Gastroesophageal sphincter (tissue), 4 donors: ENCODE data around the gene PTRH1. TPM values are rescaled to one million over a fixed set of nuclear protein-coding genes. Genes with fewer than 3 reads are reported as not detected.

Source experiments
- ATAC-seq: fragments of 150-250 bp; one replicate; pipeline ENCODE4 v1.9.1; 2016; ENCODE audit warnings: mild to moderate bottlenecking, moderate library complexity
- H3K27ac ChIP-seq, 4 donors: fragments of 200-600 bp; sonication (generic) in 3 of 4; 1 replicate in 3 of 4; 2 replicates in 1 of 4; pipeline ENCODE4 v1.5.1; 2016 to 2019
- H3K27me3 ChIP-seq: fragments of 200-600 bp; sonication (generic); one replicate; pipeline ENCODE4 v1.5.1; 2019
- H3K36me3 ChIP-seq, 2 donors: fragments of 200-600 bp; sonication (generic); one replicate each; pipeline ENCODE4 v1.5.1; 2019; ENCODE audit warnings: control low read depth in 1 of 2
- H3K4me1 ChIP-seq, 3 donors: fragments of 200-600 bp; sonication (generic); 1 replicate in 2 of 3; 2 replicates in 1 of 3; pipeline ENCODE4 v1.5.1; 2016 to 2019; ENCODE audit warnings: control low read depth in 2 of 3
- H3K4me3 ChIP-seq, 2 donors: fragments of 200-600 bp; sonication (generic); one replicate each; pipeline ENCODE4 v1.5.1; 2019; ENCODE audit warnings: mild to moderate bottlenecking in 1 of 2, moderate library complexity in 1 of 2
- H3K9me3 ChIP-seq, 3 donors: fragments of 200-600 bp; sonication (generic); one replicate each; pipeline ENCODE4 v1.5.1; 2017 to 2019; ENCODE audit warnings: control low read depth in 2 of 3
- EP300 ChIP-seq: sonication (generic); formaldehyde crosslinking; IDR thresholded peaks from one replicate; pipeline ENCODE4 v1.6.1; 2017; ENCODE audit warnings: antibody characterized with exemption, mild to moderate bottlenecking
- POLR2A ChIP-seq, 2 donors: fragments of 450-650 bp; IDR thresholded peaks; one replicate each; pipeline ENCODE4 v1.6.1; 2017; ENCODE audit warnings: antibody characterized with exemption in 2 of 2, mild to moderate bottlenecking in 2 of 2, moderate library complexity in 1 of 2
- POLR2AphosphoS5 ChIP-seq: sonication (generic); formaldehyde crosslinking; IDR thresholded peaks from one replicate; pipeline ENCODE4 v1.6.1; 2017; ENCODE audit warnings: antibody characterized with exemption
- WGBS, 2 donors: methylation state at CpG; one replicate each; pipeline ENCODE4 v1.1.5; 2018; ENCODE audit warnings: low coverage in 1 of 2; 5-methylcytosine and 5-hydroxymethylcytosine counted together
- total RNA-seq, 4 donors: library from RNA; depleted of rRNA; stranded (reverse); fragments of >200 nt; gene quantifications; one replicate each; pipeline ENCODE4 v1.1.0, GENCODE V29; 2016
- TF ChIP-seq, protein P1 (sequence below), 4 experiments: fragments of 200-600 bp in 2 of 4; fragments of 450-650 bp in 2 of 4; sonication (generic) in 1 of 4; IDR thresholded peaks; one replicate each; pipeline ENCODE4 v1.5.1; 2017 to 2019; ENCODE audit warnings: antibody characterized with exemption in 4 of 4, mild to moderate bottlenecking in 2 of 4, moderate library complexity in 2 of 4

Gene PTRH1
- total RNA-seq, 4 donors from 2014 or later = 8.7 to 19.3 (median 16.8) TPM

DNA sequence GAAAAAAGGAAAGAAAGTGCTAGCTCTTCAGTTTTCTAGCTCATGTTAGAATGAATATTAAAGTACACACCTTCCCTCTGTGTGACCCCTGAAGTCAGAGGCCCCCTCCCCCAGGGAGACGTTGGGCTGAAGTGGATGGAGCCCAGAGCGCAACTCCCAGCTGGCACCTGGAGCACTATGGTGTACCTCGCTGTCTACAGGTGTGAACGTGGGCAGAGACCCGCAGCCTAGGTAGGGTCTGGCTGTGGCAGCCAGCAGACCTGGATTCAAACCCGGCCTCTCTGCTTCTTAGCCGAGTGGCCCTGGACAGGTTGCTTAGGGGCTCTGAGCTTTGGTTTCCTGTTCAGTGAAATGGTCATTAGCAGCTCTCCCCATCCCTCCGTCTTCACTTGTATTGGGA, 13.3 kb upstream of the PTRH1 start:
- Histone ChIP-seq H3K4me1 (peaks cover 0 to 18% (median 2%) of the 10 kb centered on the region in 3 donors), H3K9me3 (no peaks in the 10 kb centered on the region), H3K4me3 (no peak overlapping the region), H3K27ac (no peak overlapping the region), H3K27me3 (peaks cover 13% of the 10 kb centered on the region), H3K36me3 (peaks cover 0 to 33% of the 10 kb centered on the region in 2 donors)
- WGBS, 2 donors = 20 to 84% methylated on average over 1 to 7 of the region's 8 CpGs
- no peak for TF ChIP-seq POLR2A (IDR thresholded peaks at IDR 0.05)
- TF ChIP-seq, protein P1, sequence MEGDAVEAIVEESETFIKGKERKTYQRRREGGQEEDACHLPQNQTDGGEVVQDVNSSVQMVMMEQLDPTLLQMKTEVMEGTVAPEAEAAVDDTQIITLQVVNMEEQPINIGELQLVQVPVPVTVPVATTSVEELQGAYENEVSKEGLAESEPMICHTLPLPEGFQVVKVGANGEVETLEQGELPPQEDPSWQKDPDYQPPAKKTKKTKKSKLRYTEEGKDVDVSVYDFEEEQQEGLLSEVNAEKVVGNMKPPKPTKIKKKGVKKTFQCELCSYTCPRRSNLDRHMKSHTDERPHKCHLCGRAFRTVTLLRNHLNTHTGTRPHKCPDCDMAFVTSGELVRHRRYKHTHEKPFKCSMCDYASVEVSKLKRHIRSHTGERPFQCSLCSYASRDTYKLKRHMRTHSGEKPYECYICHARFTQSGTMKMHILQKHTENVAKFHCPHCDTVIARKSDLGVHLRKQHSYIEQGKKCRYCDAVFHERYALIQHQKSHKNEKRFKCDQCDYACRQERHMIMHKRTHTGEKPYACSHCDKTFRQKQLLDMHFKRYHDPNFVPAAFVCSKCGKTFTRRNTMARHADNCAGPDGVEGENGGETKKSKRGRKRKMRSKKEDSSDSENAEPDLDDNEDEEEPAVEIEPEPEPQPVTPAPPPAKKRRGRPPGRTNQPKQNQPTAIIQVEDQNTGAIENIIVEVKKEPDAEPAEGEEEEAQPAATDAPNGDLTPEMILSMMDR (IDR thresholded peaks at IDR 0.05) = no peak
- TF ChIP-seq POLR2AphosphoS5 = no peak
- no peak for TF ChIP-seq EP300
- ATAC-seq = no peak

DNA sequence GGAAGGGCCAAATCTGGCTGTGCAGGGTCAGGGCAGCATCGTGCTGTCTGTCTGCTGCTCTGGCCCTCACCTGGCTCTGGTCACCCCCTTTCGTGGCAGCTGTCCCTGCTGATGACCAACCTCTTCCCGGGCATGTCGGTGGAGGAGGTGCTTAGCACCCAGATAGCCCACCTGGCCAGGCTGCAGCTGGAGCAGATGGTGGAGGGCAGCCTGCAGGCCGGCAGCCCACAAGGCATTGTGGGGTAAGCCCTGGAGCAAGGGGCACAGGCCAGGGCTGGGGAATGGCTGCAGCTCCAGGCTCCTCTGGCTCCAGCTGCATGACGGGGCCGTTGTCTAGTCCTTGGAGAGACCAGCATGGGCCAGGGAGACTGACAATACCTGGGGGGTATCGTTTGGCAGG, 11.4 kb upstream of the PTRH1 start:
- H3K27ac ChIP-seq = no peak overlapping the region
- no peak overlapping the region for H3K4me3 ChIP-seq
- peaks cover 0 to 11% (median 0%) of the 10 kb centered on the region in 3 donors for H3K4me1 ChIP-seq
- no CpG with 5 or more reads among the region's 8 CpGs for WGBS, 2 donors
- H3K36me3 ChIP-seq = peaks cover 0 to 18% of the 10 kb centered on the region in 2 donors
- no peak for ATAC-seq
- H3K27me3 ChIP-seq = peaks cover 24% of the 10 kb centered on the region
- TF ChIP-seq POLR2AphosphoS5 = no peak
- TF ChIP-seq, protein P1 (IDR thresholded peaks at IDR 0.05) = no peak
- TF ChIP-seq EP300 = no peak
- TF ChIP-seq POLR2A (IDR thresholded peaks at IDR 0.05) = no peak
- H3K9me3 ChIP-seq = no peaks in the 10 kb centered on the region

- no peak for TF ChIP-seq POLR2A (IDR thresholded peaks at IDR 0.05)
- TF ChIP-seq POLR2AphosphoS5 = no peak
- TF ChIP-seq, protein P1 (IDR thresholded peaks at IDR 0.05) = no peak
- no peak for TF ChIP-seq EP300
- H3K4me3 ChIP-seq = no peak overlapping the region
- H3K27ac ChIP-seq = no peak overlapping the region
- peaks cover 0 to 11% (median 0%) of the 10 kb centered on the region in 3 donors for H3K4me1 ChIP-seq
- H3K27me3 ChIP-seq = peaks cover 27% of the 10 kb centered on the region
- WGBS, 2 donors = 0 to 41% methylated on average over 1 to 7 of the region's 23 CpGs
- no peaks in the 10 kb centered on the region for H3K36me3 ChIP-seq
- no peak for ATAC-seq
- no peaks in the 10 kb centered on the region for H3K9me3 ChIP-seq
These were observed 8.5 kb upstream of the PTRH1 start for GRCh38 chr9:127724012-127724411.

DNA sequence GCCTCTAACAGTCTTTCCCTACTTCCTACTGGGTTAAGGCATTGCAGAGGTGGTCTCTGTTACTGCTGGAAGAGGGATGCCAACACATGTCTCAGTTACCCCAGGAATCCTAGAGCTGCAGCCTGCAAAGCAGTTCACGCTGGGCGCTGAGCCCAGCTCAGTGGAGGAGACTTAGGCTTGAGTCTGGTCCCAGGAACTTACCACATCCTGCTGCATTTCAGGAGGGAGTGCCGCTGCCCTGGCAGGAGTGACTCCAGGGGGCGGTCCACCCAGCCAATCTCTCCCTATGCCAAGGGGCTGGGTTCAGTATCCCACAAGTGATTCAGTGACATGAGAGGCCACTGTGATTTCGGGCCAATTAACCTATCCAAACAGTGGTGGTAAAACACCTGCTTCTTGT, 8.0 kb upstream of the PTRH1 start:
- no peaks in the 10 kb centered on the region for H3K36me3 ChIP-seq
- H3K27ac ChIP-seq = no peak overlapping the region
- no peak overlapping the region for H3K4me3 ChIP-seq
- peaks cover 27% of the 10 kb centered on the region for H3K27me3 ChIP-seq
- H3K4me1 ChIP-seq = peaks cover 0 to 11% (median 0%) of the 10 kb centered on the region in 3 donors
- no CpG with 5 or more reads among the region's 5 CpGs for WGBS, 2 donors
- TF ChIP-seq POLR2A (IDR thresholded peaks at IDR 0.05) = no peak
- TF ChIP-seq, protein P1 (IDR thresholded peaks at IDR 0.05) = no peak
- TF ChIP-seq EP300 = no peak
- TF ChIP-seq POLR2AphosphoS5 = no peak
- no peak for ATAC-seq
- no peaks in the 10 kb centered on the region for H3K9me3 ChIP-seq

- WGBS, 2 donors = 94% methylated on average over 6 of the region's 13 CpGs; no CpG with 5 or more reads in 1 of the 2 donors
- Histone ChIP-seq H3K27me3 (peaks cover 27% of the 10 kb centered on the region), H3K9me3 (no peaks in the 10 kb centered on the region), H3K27ac (no peak overlapping the region), H3K4me3 (no peak overlapping the region), H3K4me1 (peaks cover 0 to 11% (median 0%) of the 10 kb centered on the region in 3 donors), H3K36me3 (no peaks in the 10 kb centered on the region)
- TF ChIP-seq, protein P1 (IDR thresholded peaks at IDR 0.05) = no peak
- TF ChIP-seq EP300 (no peak), POLR2AphosphoS5 (no peak), POLR2A (IDR thresholded peaks at IDR 0.05) (no peak)
- no peak for ATAC-seq
These were observed 7.5 kb upstream of the PTRH1 start for GRCh38 chr9:127723013-127723412.
